ENCODE data around the gene UBE2O. TPM values are rescaled to one million over a fixed set of nuclear protein-coding genes. Genes with fewer than 3 reads are reported as not detected.

UBE2O gene
- total RNA-seq, 1 experiment from 2014 or later = 68.9 TPM

DNA sequence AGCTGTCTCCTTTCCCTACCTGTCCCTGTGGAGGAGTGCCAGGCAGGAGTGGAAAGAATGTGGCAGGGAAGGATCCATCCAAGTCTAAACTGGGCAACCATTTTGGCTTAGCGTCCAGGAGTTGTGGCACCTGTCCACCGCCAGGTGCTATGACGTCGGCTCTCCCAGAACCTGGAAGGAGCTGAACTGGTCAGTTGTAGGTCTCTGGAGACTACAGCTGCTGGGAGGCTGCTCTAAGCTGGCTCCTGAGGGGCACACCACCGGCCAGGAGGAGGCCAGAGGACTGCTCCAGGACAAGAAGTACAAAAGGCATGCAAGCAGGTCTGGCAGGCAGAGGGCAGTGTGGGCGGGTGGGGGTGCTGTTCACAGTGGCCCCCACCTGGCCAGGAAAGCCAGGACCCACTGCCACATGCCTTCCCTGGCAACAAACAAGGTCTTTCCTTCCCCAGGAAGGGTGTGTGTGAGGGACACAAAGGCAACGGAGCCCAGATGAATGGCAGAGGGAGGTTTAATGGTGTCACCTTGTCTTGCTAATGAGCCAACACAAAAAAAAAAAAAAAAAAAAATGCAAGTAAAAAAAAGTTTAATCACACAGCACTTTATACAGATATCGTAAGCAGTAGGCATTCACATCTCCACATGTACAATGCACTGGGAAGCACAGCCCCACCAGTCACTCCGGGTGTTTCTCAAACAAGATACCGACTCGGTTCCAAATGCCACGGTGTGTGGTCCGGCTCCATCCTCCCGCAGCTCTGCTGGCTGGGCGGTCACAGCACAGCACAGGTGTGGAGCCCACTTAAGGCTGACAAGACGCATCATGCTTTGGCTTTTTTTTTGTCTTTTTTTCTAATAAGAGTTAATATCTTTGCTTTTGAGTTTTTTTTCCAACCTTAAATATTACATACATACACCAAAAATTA is 63.7 kb downstream of the UBE2O start:
- ChIA-PET POLR2A (interaction anchor here (1.1 kb wide), 1 partner anchor 34 kb away, joined by 5 read pairs; no protein-coding TSS in a partner anchor), CTCF (interaction anchor here (0.6 to 10.6 kb wide), 20 partner anchors 8 to 1965 kb away, joined by 3 to 135 read pairs (median 4); partner anchors contain the start of gene PRPSAP1)
- ATAC-seq = peak; percentile 17
- Mint-ChIP-seq H3K36me3 (peaks cover 22% of the 10 kb centered on the region), H3K27me3 (ENCODE audit: low read depth) (peaks cover 25% of the 10 kb centered on the region), H3K4me1 (peaks cover 26% of the 10 kb centered on the region), H3K4me3 (no peak overlapping the region), H3K9me3 (no peaks in the 10 kb centered on the region), H3K27ac (peak overlapping the region; percentile 89)
- DNase-seq (ENCODE audit: low spot score) = no peak
- TF ChIP-seq, protein P1, sequence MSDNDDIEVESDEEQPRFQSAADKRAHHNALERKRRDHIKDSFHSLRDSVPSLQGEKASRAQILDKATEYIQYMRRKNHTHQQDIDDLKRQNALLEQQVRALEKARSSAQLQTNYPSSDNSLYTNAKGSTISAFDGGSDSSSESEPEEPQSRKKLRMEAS (CRISPR knock-in tag; IDR thresholded peaks at IDR 0.05) = peak; percentile 43; the same call in 1 of the 2 replicates
- TF ChIP-seq, protein P2, sequence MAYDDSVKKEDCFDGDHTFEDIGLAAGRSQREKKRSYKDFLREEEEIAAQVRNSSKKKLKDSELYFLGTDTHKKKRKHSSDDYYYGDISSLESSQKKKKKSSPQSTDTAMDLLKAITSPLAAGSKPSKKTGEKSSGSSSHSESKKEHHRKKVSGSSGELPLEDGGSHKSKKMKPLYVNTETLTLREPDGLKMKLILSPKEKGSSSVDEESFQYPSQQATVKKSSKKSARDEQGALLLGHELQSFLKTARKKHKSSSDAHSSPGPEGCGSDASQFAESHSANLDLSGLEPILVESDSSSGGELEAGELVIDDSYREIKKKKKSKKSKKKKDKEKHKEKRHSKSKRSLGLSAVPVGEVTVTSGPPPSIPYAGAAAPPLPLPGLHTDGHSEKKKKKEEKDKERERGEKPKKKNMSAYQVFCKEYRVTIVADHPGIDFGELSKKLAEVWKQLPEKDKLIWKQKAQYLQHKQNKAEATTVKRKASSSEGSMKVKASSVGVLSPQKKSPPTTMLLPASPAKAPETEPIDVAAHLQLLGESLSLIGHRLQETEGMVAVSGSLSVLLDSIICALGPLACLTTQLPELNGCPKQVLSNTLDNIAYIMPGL (CRISPR knock-in tag; IDR thresholded peaks at IDR 0.05) = no peak
- TF ChIP-seq SMAD3 (CRISPR knock-in tag; IDR thresholded peaks at IDR 0.05; ENCODE audit: borderline replicate concordance) (peak; percentile 59; the same call in 1 of the 2 replicates), FOXK1 (CRISPR knock-in tag; IDR thresholded peaks at IDR 0.05) (peak; percentile 54; the same call in 1 of the 2 replicates), ZNF121 (CRISPR knock-in tag; IDR thresholded peaks at IDR 0.05) (peak; percentile 67), FOXP1 (CRISPR knock-in tag; IDR thresholded peaks at IDR 0.05; ENCODE audit: borderline replicate concordance) (0 out of 2 replicates have a peak, but pooled peaks have one; percentile 44), OVOL2 (CRISPR knock-in tag; IDR thresholded peaks at IDR 0.05; ENCODE audit: borderline replicate concordance) (no peak), SP1 (CRISPR knock-in tag; conservative IDR thresholded peaks at IDR 0.05) (no peak)
- TF ChIP-seq, protein P3, sequence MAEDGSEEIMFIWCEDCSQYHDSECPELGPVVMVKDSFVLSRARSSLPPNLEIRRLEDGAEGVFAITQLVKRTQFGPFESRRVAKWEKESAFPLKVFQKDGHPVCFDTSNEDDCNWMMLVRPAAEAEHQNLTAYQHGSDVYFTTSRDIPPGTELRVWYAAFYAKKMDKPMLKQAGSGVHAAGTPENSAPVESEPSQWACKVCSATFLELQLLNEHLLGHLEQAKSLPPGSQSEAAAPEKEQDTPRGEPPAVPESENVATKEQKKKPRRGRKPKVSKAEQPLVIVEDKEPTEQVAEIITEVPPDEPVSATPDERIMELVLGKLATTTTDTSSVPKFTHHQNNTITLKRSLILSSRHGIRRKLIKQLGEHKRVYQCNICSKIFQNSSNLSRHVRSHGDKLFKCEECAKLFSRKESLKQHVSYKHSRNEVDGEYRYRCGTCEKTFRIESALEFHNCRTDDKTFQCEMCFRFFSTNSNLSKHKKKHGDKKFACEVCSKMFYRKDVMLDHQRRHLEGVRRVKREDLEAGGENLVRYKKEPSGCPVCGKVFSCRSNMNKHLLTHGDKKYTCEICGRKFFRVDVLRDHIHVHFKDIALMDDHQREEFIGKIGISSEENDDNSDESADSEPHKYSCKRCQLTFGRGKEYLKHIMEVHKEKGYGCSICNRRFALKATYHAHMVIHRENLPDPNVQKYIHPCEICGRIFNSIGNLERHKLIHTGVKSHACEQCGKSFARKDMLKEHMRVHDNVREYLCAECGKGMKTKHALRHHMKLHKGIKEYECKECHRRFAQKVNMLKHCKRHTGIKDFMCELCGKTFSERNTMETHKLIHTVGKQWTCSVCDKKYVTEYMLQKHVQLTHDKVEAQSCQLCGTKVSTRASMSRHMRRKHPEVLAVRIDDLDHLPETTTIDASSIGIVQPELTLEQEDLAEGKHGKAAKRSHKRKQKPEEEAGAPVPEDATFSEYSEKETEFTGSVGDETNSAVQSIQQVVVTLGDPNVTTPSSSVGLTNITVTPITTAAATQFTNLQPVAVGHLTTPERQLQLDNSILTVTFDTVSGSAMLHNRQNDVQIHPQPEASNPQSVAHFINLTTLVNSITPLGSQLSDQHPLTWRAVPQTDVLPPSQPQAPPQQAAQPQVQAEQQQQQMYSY (CRISPR knock-in tag; IDR thresholded peaks at IDR 0.05) = 0 out of 2 replicates have a peak, but pooled peaks have one; percentile 26

DNA sequence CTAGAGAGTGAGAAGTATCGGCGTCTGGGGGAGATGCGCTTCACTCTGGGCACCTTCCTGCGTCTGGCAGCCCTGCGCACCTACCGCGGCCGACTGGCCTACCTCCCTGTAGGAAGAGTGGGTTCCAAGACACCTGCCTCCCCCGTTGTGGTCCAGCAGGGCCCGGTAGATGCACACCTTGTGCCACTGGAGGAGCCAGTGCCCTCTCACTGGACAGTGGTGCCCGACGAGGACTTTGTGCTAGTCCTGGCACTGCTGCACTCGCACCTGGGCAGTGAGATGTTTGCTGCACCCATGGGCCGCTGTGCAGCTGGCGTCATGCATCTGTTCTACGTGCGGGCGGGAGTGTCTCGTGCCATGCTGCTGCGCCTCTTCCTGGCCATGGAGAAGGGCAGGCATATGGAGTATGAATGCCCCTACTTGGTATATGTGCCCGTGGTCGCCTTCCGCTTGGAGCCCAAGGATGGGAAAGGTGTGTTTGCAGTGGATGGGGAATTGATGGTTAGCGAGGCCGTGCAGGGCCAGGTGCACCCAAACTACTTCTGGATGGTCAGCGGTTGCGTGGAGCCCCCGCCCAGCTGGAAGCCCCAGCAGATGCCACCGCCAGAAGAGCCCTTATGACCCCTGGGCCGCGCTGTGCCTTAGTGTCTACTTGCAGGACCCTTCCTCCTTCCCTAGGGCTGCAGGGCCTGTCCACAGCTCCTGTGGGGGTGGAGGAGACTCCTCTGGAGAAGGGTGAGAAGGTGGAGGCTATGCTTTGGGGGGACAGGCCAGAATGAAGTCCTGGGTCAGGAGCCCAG is 65.8 kb downstream of the UBE2O start:
- H3K27ac Mint-ChIP-seq = no peak overlapping the region
- CTCF ChIA-PET = interaction anchor here (0.9 to 10.6 kb wide), 11 partner anchors 10 to 482 kb away, joined by 3 to 135 read pairs (median 6); partner anchors contain the start of genes MRPL38, PRPSAP1 and ZACN
- TF ChIP-seq, protein P4, sequence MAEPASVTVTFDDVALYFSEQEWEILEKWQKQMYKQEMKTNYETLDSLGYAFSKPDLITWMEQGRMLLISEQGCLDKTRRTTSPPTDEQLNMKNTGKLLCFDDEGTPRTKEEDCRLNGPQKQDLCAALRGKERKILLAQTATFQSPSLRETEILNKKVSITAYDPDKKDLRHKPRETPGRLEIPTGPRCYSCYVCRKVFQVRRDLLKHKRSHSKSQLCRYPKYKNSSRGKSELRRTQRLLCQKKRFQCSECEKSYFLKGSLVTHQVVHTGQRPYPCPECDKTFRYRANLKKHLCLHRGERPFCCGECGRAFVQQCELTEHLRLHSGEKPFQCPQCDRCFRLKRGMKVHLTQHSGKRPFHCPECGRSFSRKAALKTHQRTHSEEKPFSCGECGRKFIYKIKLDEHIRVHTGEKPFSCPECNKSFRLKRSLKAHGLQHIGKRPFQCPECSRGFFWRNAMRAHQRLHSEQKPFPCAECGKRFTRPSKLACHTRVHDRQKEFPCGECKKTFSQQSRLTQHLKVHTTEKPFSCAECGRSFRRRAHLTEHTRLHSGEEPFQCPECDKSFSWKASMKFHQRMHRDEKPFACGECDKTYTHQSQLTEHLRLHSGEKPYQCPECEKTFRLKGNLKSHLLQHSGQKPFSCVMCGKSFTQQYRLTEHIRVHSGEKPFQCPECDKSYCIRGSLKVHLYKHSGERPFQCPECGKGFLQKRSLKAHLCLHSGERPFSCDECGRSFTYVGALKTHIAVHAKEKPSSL (CRISPR knock-in tag; conservative IDR thresholded peaks at IDR 0.05) = no peak
- TF ChIP-seq, protein P5, sequence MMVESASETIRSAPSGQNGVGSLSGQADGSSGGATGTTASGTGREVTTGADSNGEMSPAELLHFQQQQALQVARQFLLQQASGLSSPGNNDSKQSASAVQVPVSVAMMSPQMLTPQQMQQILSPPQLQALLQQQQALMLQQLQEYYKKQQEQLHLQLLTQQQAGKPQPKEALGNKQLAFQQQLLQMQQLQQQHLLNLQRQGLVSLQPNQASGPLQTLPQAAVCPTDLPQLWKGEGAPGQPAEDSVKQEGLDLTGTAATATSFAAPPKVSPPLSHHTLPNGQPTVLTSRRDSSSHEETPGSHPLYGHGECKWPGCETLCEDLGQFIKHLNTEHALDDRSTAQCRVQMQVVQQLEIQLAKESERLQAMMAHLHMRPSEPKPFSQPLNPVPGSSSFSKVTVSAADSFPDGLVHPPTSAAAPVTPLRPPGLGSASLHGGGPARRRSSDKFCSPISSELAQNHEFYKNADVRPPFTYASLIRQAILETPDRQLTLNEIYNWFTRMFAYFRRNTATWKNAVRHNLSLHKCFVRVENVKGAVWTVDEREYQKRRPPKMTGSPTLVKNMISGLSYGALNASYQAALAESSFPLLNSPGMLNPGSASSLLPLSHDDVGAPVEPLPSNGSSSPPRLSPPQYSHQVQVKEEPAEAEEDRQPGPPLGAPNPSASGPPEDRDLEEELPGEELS (CRISPR knock-in tag; IDR thresholded peaks at IDR 0.05) = no peak
- TF ChIP-seq, protein P6, sequence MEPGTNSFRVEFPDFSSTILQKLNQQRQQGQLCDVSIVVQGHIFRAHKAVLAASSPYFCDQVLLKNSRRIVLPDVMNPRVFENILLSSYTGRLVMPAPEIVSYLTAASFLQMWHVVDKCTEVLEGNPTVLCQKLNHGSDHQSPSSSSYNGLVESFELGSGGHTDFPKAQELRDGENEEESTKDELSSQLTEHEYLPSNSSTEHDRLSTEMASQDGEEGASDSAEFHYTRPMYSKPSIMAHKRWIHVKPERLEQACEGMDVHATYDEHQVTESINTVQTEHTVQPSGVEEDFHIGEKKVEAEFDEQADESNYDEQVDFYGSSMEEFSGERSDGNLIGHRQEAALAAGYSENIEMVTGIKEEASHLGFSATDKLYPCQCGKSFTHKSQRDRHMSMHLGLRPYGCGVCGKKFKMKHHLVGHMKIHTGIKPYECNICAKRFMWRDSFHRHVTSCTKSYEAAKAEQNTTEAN (CRISPR knock-in tag; IDR thresholded peaks at IDR 0.05) = no peak
- TF ChIP-seq, protein P1 (CRISPR knock-in tag; IDR thresholded peaks at IDR 0.05) = no peak
- TF ChIP-seq EMX1 (CRISPR knock-in tag; IDR thresholded peaks at IDR 0.05) = no peak
- TF ChIP-seq ZNF671 (CRISPR knock-in tag; IDR thresholded peaks at IDR 0.05) = no peak
- TF ChIP-seq TCF7 (CRISPR knock-in tag; IDR thresholded peaks at IDR 0.05; ENCODE audit: low read depth) = no peak
- TF ChIP-seq, protein P7, sequence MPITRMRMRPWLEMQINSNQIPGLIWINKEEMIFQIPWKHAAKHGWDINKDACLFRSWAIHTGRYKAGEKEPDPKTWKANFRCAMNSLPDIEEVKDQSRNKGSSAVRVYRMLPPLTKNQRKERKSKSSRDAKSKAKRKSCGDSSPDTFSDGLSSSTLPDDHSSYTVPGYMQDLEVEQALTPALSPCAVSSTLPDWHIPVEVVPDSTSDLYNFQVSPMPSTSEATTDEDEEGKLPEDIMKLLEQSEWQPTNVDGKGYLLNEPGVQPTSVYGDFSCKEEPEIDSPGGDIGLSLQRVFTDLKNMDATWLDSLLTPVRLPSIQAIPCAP (CRISPR knock-in tag; IDR thresholded peaks at IDR 0.05) = no peak
- TF ChIP-seq JAZF1 (CRISPR knock-in tag; IDR thresholded peaks at IDR 0.05) = no peak
- TF ChIP-seq ETV6 (CRISPR knock-in tag; IDR thresholded peaks at IDR 0.05) = no peak
- no peak for TF ChIP-seq FOXK1 (CRISPR knock-in tag; IDR thresholded peaks at IDR 0.05)

More for the DNA sequence above, 65.8 kb downstream of the UBE2O start:
- Mint-ChIP-seq H3K36me3 (peaks cover 12% of the 10 kb centered on the region; the same call in 1 of the 2 replicates), H3K4me1 (peaks cover 32% of the 10 kb centered on the region), H3K27me3 (ENCODE audit: low read depth) (peaks cover 37% of the 10 kb centered on the region), H3K4me3 (no peak overlapping the region), H3K9me3 (no peaks in the 10 kb centered on the region)
- POLR2A ChIA-PET = interaction anchor here (1.0 to 2.5 kb wide), 2 partner anchors 22 to 34 kb away, joined by 4 to 10 read pairs; partner anchors contain the start of gene PRPSAP1
- DNase-seq (ENCODE audit: low spot score) (no peak), ATAC-seq (no peak)
